GM18861 (cell line): ENCODE results near the gene KCNJ1.

Source experiments
- ATAC-seq: cut with Tn5 transposase; IDR thresholded peaks from one replicate; pipeline ENCODE4 v1.9.1; 2021; ENCODE audit not compliant: unreplicated experiment

The KCNJ1 gene

DNA sequence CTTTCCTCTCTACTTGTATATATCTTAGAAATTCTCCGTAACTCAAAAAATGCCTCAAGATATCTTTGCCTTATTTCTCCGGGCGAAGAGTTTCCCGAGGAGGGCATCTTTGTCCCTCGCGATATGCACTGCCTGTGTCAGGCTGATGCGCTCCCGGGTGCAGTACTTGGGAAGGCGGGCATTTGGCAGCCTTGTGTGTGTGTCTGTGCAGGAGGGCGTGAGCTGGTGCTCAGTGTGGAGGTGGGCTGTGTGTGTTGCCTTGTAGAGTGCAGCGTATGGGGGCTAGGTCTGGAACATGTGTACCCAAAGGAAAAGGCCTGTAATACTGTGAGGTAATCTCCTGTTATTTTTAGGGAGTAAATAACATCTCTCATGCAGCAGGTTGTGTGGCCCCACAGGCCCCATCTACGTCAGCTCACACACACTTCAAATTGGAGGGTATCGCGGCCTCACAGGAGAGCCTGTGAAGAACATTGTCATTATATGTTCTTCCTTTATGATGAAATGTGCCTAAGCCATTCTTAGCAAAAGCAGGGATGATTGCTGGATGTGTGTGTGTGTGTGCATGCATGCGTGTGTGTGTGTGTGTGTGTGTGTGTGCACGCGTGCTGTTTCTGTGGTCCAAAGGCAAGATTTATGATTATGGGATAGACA lies 77.5 kb downstream of the KCNJ1 start:
- no peak for ATAC-seq
